Endodermal cell (in vitro differentiated cells): ENCODE results near the gene HSP90AB1. TPM values are rescaled to one million over a fixed set of nuclear protein-coding genes. Genes with fewer than 3 reads are reported as not detected.

ENCODE experiments used
- DNase-seq: peaks from one replicate; pipeline ENCODE4 v3.0.0-alpha.2; 2017
- H3K27ac ChIP-seq: 2 replicates; pipeline ENCODE4 v1.5.1; 2013; ENCODE audit warnings: mild to moderate bottlenecking, low read depth, low read length, moderate library complexity
- H3K27me3 ChIP-seq: 2 replicates; pipeline ENCODE4 v1.6.1; 2013; ENCODE audit warnings: mild to moderate bottlenecking, low read length, moderate library complexity; ENCODE audit not compliant: insufficient read depth, control insufficient read depth, poor library complexity, severe bottlenecking
- H3K36me3 ChIP-seq: 2 replicates; pipeline ENCODE4 v1.7.0; 2013; ENCODE audit warnings: mild to moderate bottlenecking, low read length, moderate library complexity; ENCODE audit not compliant: control insufficient read depth, insufficient read depth
- H3K4me1 ChIP-seq: one replicate; pipeline ENCODE4 v1.7.0; 2013; ENCODE audit warnings: low read length; ENCODE audit not compliant: control insufficient read depth, insufficient read depth
- H3K4me3 ChIP-seq: 2 replicates; pipeline ENCODE4 v1.5.1; 2013; ENCODE audit warnings: mild to moderate bottlenecking, low read length, moderate library complexity
- H3K9ac ChIP-seq: 2 replicates; pipeline ENCODE4 v1.6.1; 2013; ENCODE audit warnings: mild to moderate bottlenecking, low read length, moderate library complexity; ENCODE audit not compliant: poor library complexity, severe bottlenecking; ENCODE audit errors: extremely low read depth
- H3K9me3 ChIP-seq: 2 replicates; pipeline ENCODE4 v1.6.1; 2013; ENCODE audit warnings: mild to moderate bottlenecking, low read length, moderate library complexity; ENCODE audit not compliant: control insufficient read depth
- H3K27ac Mint-ChIP-seq: 2 replicates; pipeline ENCODE4 v1.8.0; 2020; ENCODE audit warnings: mixed read lengths
- H3K27me3 Mint-ChIP-seq: 2 replicates; pipeline ENCODE4 v1.8.0; 2021; ENCODE audit warnings: mild to moderate bottlenecking, mixed read lengths; ENCODE audit not compliant: insufficient read depth
- H3K36me3 Mint-ChIP-seq: 2 replicates; pipeline ENCODE4 v1.8.0; 2020; ENCODE audit warnings: low read depth, mixed read lengths
- H3K4me1 Mint-ChIP-seq: 2 replicates; pipeline ENCODE4 v1.8.0; 2020; ENCODE audit warnings: mixed read lengths
- H3K4me3 Mint-ChIP-seq: 2 replicates; pipeline ENCODE4 v1.8.0; 2020; ENCODE audit warnings: mild to moderate bottlenecking, moderate library complexity, mixed read lengths
- H3K9me3 Mint-ChIP-seq: 2 replicates; pipeline ENCODE4 v1.8.0; 2020; ENCODE audit warnings: mild to moderate bottlenecking, mixed read lengths
- WGBS, 2 experiments: methylation state at CpG; one replicate each; pipeline versions ENCODE4 v1.1.5 to v1.1.7; 2013; ENCODE audit warnings: missing lambda C conversion rate in 2 of 2, mixed read lengths in 1 of 2; ENCODE audit not compliant: insufficient coverage in 1 of 2, insufficient read length in 1 of 2; 5-methylcytosine and 5-hydroxymethylcytosine counted together
- total RNA-seq, 2 donors: library from RNA; stranded (reverse); fragmentation: NEBNext Ultra II Directional in 1 of 2; extraction: Animal tissue kit (Norgen Biotek cat#: 25700) in 1 of 2; gene quantifications; 2 replicates in 1 of 2; 3 replicates in 1 of 2; pipeline ENCODE4 v1.2.1, GENCODE V29; 2021
- TF ChIP-seq, protein P1 (sequence below): fragments of 200-600 bp; sonication (generic); conservative IDR thresholded peaks from 2 replicates; pipeline ENCODE4 v1.5.0; 2021; ENCODE audit warnings: antibody characterized with exemption, mild to moderate bottlenecking

The HSP90AB1 gene
- total RNA-seq, 2 donors from 2014 or later, result 1,356 to 1,422 TPM

DNA sequence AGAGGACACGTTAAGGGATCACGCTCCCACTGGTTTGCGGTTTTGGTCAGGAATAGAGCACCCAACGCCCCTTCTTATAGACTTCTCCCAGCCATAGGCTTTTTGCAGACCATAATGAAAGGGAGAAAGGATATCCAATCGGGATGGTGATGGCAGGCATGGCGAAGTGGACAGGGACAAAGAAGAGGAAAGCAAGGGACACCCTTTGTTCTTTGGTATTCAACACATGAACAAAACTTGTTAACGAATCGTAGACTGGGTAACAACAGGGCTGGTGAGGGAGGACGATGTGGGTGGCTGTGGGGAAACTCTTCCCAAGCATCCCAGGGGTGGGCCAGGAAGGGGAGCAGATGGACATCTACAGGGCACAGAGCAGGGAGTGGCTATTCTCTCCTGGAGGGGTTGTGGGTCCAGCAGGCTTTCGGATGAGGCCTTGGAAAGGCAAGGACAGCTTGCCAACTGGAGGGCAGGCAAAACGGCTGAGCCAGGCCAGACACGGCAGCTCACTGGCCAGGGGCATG, 1.4 kb upstream of the HSP90AB1 start:
- 84 to 90% methylated on average over 9 to 12 of the region's 12 CpGs for WGBS, 2 experiments
- H3K9me3 Mint-ChIP-seq, result peaks cover 2% of the 10 kb centered on the region
- H3K9ac ChIP-seq, result no peak overlapping the region
- peaks cover 27% of the 10 kb centered on the region for H3K36me3 ChIP-seq
- peaks cover 31% of the 10 kb centered on the region for H3K36me3 Mint-ChIP-seq
- no peaks in the 10 kb centered on the region for H3K9me3 ChIP-seq
- H3K27me3 ChIP-seq, result no peaks in the 10 kb centered on the region
- DNase-seq, result no peak
- H3K27ac Mint-ChIP-seq, result peak overlapping the region; percentile 22
- H3K4me3 Mint-ChIP-seq, result peak overlapping the region; percentile 98
- H3K27me3 Mint-ChIP-seq, result no peaks in the 10 kb centered on the region
- peaks cover 28% of the 10 kb centered on the region for H3K4me1 Mint-ChIP-seq
- peak overlapping the region; percentile 57 for H3K27ac ChIP-seq
- no peaks in the 10 kb centered on the region for H3K4me1 ChIP-seq
- TF ChIP-seq, protein P1, sequence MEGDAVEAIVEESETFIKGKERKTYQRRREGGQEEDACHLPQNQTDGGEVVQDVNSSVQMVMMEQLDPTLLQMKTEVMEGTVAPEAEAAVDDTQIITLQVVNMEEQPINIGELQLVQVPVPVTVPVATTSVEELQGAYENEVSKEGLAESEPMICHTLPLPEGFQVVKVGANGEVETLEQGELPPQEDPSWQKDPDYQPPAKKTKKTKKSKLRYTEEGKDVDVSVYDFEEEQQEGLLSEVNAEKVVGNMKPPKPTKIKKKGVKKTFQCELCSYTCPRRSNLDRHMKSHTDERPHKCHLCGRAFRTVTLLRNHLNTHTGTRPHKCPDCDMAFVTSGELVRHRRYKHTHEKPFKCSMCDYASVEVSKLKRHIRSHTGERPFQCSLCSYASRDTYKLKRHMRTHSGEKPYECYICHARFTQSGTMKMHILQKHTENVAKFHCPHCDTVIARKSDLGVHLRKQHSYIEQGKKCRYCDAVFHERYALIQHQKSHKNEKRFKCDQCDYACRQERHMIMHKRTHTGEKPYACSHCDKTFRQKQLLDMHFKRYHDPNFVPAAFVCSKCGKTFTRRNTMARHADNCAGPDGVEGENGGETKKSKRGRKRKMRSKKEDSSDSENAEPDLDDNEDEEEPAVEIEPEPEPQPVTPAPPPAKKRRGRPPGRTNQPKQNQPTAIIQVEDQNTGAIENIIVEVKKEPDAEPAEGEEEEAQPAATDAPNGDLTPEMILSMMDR, result no peak
- peak overlapping the region; percentile 71 for H3K4me3 ChIP-seq

DNA sequence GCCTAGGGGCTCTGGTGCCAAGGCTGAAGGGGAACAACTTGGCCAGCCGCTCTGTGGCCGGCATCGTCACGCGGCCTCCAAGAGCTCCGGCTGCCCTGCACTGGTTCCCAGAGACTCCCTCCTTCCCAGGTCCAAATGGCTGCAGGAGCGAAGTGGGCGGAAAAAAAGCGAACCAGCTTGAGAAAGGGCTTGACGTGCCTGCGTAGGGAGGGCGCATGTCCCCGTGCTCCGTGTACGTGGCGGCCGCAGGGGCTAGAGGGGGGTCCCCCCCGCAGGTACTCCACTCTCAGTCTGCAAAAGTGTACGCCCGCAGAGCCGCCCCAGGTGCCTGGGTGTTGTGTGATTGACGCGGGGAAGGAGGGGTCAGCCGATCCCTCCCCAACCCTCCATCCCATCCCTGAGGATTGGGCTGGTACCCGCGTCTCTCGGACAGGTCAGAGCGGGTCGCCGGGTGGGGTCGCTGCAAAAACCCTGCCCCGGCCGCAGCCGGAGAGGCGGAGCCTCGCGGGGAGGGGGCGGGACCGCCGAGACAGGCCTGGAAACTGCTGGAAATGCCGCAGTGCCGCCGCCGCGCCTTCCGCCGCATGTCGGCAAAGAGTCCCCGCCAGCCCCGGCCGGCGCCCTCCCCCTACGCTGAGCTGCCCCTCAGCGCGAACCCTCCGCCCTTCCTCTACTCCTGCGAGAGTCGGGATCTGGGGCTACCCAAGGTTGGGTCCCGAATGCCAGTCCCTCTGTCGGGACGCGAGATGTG, 814 bp upstream of the HSP90AB1 start:
- Histone ChIP-seq H3K9me3 (no peaks in the 10 kb centered on the region), H3K9ac (peak overlapping the region; percentile 100), H3K27me3 (no peaks in the 10 kb centered on the region), H3K4me3 (peak overlapping the region; percentile 100), H3K27ac (peak overlapping the region; percentile 91), H3K36me3 (peaks cover 33% of the 10 kb centered on the region), H3K4me1 (no peaks in the 10 kb centered on the region)
- H3K36me3 Mint-ChIP-seq, result peaks cover 37% of the 10 kb centered on the region
- H3K27me3 Mint-ChIP-seq, result no peaks in the 10 kb centered on the region
- DNase-seq, result peak; percentile 100
- 4 to 8% methylated on average over 26 to 62 of the region's 62 CpGs for WGBS, 2 experiments
- TF ChIP-seq, protein P1, result peak; percentile 63
- peak overlapping the region; percentile 99 for H3K27ac Mint-ChIP-seq
- H3K4me3 Mint-ChIP-seq, result peak overlapping the region; percentile 98
- peaks cover 2% of the 10 kb centered on the region for H3K9me3 Mint-ChIP-seq
- peaks cover 28% of the 10 kb centered on the region for H3K4me1 Mint-ChIP-seq

DNA sequence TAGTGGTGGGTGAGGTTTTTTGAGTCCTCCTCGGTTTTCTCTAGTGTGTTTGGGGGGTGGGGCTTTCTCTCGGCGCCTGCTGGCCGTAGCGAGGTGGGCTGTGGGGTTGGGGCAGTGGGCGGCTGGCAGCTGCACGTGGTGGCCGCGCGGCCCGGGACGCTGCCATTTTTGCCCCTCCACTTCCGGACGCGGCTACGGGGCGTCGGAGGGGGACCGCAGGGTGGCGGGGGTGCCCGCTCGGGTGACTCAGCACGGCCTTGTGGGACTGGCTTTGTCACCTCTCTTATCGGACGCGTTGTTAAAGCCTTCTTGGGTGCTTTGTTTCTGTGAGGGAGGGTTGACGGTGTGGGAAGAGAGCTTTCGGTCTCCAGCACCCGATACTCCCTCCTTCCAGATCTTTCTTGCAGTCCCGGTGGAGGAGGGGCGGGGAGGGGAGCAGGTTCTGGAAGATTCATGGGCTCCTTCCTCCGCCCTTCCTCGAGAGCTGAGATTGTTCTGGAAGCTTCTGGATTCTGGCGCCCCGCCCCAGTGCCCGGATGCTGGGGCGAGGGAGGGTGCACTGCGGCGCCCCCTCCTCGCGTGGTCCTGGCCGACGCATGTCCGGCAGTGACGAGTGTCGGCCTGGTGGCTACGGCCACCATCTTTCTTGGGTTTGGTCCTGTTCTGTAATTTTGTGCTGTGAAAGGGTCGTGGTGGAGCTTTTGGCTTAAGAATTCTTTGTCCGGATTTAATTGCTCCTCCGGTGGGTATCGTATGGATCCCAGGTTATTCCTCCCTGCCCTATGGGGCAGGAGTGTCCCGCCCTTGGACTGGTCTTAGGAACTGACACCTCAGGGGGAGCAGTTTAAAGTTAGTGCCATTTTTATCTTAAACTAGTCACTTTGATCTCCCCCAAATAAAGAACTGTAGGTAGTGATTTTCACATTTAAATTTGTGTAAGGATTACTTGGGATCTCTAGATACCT, 719 bp downstream of the HSP90AB1 start:
- Histone ChIP-seq H3K36me3 (peaks cover 47% of the 10 kb centered on the region), H3K4me3 (peak overlapping the region; percentile 100), H3K27ac (peak overlapping the region; percentile 95), H3K4me1 (no peaks in the 10 kb centered on the region), H3K9me3 (no peaks in the 10 kb centered on the region), H3K27me3 (no peaks in the 10 kb centered on the region), H3K9ac (peak overlapping the region; percentile 100)
- H3K36me3 Mint-ChIP-seq, result peaks cover 52% of the 10 kb centered on the region
- H3K9me3 Mint-ChIP-seq, result peaks cover 2% of the 10 kb centered on the region
- H3K4me3 Mint-ChIP-seq, result peak overlapping the region; percentile 98
- H3K27me3 Mint-ChIP-seq, result no peaks in the 10 kb centered on the region
- peak overlapping the region; percentile 99 for H3K27ac Mint-ChIP-seq
- peak; percentile 70 for DNase-seq
- H3K4me1 Mint-ChIP-seq, result peaks cover 32% of the 10 kb centered on the region
- TF ChIP-seq, protein P1, result no peak
- 0% methylated on average over 23 to 52 of the region's 52 CpGs for WGBS, 2 experiments
